ENCODE measurements around the gene KRTAP5-3.

The KRTAP5-3 gene

DNA sequence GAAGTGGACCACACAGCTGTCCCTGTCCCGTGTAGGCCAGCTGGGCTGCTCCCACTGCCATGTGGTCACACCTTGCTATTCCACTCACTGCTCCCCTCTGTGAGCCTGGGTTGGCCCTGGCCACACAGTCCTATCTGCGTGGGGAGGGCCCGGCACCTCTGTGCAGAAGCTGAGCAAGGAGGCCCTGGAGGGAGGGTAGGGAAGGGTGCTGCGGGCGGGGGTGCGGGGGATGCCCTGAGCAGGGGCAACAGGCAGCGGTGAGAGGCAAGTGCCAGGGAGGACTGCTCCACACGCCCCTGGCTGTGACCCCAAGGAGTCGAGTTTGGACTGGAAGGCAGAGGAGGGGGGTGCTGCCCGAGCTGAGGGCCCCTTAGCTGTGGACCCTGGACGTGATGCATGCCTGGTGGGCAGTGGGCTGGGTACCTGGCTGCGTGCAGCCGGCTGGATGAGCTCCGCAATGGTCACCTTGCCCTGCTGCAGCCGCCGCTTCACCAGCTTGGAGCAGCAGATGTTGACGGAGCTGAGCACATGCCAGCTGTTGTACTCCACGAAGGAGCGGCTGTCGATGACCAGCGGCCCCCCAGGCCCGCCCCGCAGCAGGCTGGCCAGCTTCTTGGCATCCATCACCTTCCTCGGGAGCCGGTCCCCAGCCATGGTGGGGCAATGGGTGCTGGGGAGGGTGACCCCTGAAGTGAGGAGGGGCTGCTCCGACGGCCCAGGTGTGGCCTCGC is 42.9 kb downstream of the KRTAP5-3 start:
- no peak for DNase-seq (ENCODE audit: low read depth in 2 of 2)

DNA sequence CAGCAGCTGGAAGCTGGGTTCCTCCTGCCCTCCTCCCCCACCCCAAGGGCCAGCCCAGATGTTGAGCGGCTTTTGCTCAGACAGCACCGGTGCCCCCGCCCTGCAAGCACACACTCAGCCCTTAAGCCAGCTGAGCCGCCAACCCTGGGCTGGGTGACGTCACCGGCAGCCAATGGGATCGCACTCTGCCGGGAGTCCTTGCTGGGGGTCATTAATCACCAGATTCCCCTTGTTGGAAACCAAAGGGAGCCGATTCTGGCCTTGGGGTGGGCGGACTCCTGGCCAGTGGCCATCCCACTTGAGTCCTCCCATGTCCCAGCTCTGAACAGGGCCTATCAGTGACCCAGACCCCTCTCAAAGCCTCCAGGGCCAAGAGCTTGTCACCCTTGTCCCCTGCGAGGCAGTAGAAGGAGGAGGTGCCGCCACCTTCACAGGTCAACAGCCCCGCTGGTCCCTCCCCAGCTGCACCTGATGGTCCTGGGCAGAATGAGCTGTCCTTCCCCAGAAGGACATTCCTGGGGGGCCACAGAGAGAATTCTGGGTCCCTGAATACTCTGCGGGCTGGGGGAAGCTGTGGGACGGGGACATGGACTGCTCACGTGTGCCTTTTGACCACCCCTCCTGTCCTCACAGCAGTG is 43.6 kb downstream of the KRTAP5-3 start:
- DNase-seq (ENCODE audit: low read depth in 2 of 2): no peak

DNA sequence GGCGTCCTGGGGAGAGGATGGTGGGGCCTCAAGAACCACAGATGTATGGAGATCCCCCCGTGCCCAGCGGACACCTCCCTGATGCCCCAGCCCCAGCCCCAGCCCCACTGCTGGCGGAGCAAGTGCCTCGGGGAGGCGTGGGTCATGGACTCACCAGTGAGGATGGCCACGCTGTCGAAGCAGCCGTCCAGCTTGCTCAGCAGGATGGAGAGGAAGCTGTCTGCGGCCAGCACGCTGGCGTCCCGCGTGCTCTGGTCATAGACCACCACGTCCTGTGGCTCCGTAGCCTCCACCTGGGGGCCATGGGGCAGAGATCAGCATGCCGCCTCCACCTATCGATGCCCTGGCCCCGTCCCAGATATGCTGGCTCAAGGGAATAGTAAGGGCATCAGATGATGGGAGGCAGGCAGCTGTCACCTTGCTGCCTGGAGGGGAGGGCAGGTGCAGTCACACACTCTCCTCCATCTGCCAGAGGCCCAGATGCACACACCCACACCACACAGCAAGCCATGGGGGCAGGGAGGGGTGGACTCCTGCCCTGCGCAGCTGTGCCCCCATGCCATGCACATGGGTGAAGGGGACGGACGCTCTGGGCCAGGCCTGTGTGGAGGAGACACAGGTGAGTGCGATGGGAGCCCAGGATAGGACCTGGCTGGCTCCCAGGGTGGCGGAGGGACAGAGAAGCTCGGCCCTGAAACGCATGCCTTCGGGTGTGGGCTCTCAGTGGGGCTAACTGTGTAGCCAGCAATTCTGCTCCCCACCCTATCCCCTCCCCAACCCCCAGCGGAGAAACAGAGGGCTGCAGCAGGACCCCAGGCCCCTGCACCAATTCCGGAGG is 44.3 kb downstream of the KRTAP5-3 start:
- no peak for DNase-seq (ENCODE audit: low read depth in 2 of 2)

DNA sequence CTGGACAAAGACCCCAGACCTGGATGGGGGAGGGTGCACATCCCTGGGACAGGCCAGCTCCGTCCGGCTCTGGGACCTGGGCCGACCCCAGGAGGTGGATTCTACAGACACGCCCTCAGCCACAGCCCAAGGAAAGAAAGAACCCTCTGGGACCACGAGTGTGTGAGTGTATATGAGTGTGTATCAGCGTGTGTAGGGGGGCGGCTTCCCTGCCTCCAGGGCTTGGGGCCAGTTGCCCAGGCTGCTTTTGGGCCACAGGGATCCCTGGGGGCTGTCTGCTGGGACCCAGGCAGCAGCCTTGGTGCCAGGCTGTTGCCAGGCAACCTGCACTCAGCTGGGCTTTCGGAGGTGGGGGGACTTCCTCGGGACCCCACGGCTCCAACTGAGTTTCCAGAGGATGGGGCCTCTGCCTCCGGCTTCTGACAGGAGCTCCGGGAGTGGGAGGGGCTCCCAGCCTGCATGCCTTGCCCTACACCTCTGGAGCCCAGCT is 45.1 kb downstream of the KRTAP5-3 start:
- DNase-seq (ENCODE audit: low read depth in 2 of 2): no peak

DNA sequence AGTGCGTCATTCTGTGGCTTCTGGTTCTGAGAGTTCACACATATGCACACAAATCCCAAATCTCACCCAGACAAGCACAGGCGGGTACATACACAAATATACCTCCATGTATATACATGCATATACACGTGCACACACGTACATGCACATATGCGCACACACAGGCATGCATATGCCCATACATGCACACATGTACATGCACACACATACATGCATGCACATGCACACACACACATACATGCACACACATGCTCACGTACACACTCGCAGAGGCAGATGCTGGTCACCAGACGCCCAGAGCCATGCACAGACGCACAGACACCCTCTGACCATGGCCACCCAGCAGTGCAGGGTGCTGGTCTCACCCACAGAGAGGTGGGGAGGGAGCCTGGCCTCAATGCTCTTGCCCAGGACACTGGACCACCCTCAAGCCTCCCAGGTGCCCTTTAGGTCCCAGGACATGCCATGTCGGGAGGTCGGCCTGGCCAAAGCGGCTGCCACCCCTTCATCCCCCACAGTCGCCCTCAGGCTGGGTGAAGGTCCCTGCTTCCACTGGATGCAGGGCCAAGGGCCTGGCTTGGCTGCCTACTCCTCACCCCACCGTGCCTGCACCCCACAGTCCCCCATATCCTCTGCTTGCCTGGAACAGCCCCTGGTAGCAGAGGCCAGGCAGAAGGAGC is 45.7 kb downstream of the KRTAP5-3 start:
- no peak for DNase-seq (ENCODE audit: low read depth in 2 of 2)

DNA sequence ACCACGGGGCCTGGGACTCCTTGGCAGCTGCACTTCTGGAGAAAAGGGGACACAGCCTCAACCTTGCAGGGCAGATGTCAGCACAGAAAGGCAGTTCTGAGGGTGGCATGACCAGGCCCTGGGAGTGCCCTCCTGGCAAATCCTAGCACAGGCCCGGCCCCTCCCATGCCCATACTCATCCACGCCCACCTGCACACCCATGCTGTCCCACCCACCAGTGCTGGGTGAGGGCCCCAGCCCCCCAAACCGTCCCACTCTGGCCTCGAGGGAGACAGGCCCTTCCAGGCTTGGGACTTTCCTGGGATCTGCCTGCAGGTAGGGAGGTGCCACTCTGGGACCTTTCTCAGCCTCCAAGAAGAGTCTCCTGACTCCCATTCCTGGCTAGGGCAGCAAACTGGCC is 46.3 kb downstream of the KRTAP5-3 start:
- no peak for DNase-seq (ENCODE audit: low read depth in 2 of 2)

DNA sequence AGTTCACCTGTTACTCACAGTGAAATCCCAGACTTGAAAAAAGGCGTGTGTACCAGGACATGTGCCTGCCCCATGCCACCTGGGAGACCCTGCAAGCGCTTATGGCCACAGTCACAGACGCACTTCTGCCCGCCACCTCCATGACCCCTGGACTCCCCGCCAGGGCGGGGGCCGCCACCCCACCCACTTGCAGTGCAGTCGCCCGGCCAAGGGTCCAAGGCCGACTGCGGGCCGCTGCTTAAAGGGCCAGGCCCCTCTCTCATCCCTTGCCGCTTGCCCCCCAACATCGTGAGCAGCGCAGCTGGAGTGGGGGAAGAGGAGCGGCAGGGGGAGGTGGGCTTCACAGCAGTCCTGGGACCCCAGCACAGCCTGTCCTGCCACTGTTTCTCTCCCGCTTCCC is 47.0 kb downstream of the KRTAP5-3 start:
- no peak for DNase-seq (ENCODE audit: low read depth in 2 of 2)

DNA sequence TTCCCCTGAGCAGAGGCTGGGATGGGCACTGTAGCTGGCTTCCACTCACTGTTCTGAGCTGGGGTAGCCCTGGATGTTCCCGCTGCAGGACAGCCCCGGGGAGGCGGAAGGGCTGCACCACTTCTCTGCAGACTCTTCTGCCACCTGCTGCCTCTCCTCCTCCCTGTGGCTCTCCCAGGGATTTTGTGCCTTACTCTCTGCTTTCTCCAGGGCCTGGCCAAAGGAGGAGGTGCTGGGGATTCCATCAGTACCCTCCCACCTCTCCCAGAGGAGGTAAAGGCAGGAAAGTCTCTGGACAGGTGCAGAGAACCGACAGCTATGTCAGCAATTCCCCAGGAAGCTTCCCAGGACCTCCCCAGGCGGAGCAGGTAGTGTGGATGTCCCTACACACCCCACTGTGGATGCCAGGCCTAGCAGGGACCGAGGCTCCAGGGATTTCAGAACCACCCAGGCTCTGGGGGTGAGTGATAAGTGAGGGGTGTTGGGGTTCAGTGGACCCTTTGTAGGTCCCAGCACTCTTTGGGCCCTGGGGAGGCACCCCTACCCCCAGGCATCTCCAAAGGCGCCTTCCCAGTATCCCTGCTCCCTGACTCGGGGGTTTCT is 47.5 kb downstream of the KRTAP5-3 start:
- no peak for DNase-seq (ENCODE audit: low read depth in 2 of 2)

DNA sequence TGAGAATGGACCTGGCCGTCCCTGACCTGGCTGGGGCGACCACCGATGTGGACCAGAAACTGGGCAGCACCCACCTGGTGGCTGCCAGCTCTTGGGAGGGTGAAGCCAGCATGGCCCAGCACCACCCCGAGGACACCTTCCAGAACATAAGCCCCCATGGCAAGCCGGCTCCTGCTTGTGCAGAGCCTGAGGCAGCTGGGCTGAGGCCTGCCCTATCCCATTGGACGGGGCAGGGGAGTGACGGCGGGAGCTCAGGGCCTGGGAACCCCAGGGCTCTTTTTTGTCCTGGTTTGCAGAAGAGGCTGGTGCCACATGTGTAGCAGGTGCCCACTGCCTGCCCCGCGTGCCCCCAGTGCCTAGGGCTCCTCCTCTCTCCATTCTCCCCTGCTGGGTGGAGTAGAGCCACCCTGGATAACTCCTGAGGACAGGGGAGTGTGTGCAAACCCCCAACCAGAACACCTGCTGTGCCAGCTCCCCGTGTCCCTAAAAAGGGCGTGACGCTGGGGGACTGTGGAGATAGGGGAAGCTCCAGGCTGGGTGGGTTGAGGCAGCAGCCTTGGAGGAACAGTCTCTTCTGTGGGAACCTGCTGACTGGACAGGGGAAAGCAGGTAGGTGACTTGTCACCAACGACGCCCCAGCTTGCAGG is 48.1 kb downstream of the KRTAP5-3 start:
- no peak for DNase-seq (ENCODE audit: low read depth in 2 of 2)

DNA sequence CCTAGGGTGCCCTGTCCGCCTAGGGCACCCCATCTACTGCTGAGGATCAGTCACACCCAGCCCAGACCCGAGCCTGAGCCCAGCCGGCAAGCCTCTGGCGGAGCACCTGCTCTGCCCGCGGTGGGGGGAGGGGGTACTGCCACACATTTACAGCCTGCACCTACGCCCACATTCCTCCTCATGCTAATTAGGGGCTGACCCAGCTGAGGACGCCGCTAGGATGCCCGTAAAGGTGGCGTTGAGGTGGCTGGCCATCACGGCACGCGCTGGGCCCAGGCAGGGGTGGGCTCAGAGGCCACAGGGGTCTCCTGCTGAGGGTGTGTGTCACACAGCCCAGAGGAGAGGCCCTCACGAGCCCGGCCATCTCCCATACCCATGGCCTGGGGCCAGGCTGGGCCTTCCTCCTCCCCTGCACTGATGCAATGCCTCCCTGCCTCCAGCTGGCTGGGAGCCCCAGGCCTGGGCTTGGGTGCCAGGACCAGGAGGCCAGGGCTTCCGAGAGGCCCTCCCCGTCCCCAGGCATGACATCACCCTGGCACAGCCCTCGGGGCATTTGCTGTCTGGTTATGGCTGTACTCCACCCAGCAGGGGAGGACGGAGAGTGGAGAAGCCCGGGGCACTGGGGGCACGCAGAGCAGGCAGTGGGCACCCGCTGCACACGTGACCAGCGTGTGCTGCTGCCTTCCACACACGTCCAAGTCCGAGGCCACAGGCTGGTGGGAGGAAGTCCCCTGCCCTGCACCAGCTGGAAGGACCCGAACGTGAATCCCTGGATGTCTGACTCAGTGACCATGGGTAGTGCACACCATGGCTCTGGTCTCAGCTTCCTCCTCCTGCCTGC is 48.9 kb downstream of the KRTAP5-3 start:
- DNase-seq (ENCODE audit: low read depth in 2 of 2): no peak

DNA sequence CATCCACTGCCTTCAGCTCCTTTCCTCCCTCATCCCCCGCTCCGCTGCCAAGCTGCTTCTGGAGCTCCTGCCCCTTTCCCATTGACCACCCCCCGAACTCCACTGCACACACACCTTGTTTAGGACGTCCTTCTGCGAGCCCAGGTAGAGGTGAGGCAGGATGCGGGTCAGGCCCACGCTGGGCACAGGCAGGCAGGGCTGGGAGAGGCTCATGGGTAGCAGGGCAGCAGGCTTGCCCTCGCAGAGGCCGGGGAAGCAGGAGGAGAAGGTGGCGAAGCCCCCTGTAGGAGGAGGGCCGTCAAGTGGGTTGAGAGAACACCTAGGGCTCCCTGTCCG is 49.5 kb downstream of the KRTAP5-3 start:
- DNase-seq (ENCODE audit: low read depth in 2 of 2): no peak

DNA sequence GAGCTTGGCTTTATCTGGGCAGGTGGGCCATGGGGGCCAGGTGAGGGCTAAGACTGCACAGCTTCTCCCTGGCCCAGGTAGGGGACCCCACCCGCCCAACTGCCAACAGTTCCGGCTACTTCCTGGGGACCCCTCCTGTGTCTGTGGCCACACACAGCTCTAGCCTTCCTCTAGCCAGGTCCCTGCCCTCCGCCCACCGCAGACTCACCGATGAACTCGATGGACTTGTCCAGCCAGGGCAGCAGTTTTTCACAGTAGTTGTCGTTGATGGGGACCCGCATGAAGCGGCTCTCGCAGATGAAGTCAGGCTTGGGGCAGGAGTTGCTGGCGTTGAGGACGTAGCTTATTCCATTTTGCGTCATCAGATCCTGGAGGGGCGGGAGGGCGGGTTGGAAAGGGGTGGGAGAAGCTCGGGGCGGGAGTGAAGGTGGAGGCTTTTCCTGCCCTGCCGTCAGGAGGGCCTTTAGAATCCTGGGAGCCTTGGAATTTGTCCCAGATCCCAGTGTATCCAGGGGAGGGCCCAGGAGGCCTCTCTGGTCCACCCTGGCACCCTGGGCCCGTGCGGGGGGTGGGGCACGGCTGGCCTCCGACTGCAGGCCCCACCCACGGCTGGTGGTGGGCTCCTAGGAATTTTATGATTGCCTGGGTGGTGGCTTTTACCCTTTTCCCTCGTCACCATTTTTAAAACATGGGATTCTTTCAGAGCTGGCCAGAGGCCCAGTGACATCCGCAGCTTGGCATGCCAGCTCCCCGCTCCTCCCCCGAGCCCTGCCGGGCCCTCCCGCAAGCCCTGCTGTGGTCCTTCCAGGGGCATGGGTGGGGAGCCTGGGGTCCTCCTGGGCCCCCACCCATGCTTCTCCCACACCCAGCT is 50.1 kb downstream of the KRTAP5-3 start:
- no peak for DNase-seq (ENCODE audit: low read depth in 2 of 2)
